AG04450 (cell line): Measurements from ENCODE around the gene CCDC180. TPM values are rescaled to one million over a fixed set of nuclear protein-coding genes. Genes with fewer than 3 reads are reported as not detected.

ENCODE experiments used
- CTCF ChIA-PET: fragments of 300-600, 350-600 bp; formaldehyde crosslinking; extraction: SDS; loops from one replicate; lab custom pipeline; 2022; ENCODE audit warnings: antibody characterized with exemption, inconsistent platforms; lab: Charles Lee
- POLR2A ChIA-PET: fragments of 350-600 bp; formaldehyde crosslinking; extraction: SDS; loops from one replicate; lab custom pipeline; 2021; ENCODE audit warnings: antibody characterized with exemption, inconsistent platforms; lab: Yijun Ruan, JAX
- DNase-seq: peaks from one replicate; pipeline ENCODE4 v3.0.0-alpha.2; 2011; ENCODE audit warnings: low read depth, low spot score
- H3K27ac ChIP-seq: one replicate; pipeline ENCODE4 v1.5.1; 2012; ENCODE audit warnings: low read depth, low read length, control low read depth
- H3K27me3 ChIP-seq: one replicate; pipeline ENCODE4 v1.6.0; 2012; ENCODE audit warnings: low read length; ENCODE audit not compliant: control insufficient read depth, insufficient read depth
- H3K4me3 ChIP-seq: 2 replicates; pipeline ENCODE4 v1.5.1; 2011; ENCODE audit warnings: mild to moderate bottlenecking, low read depth, low read length, control low read depth
- H3K9me3 ChIP-seq: 2 replicates; pipeline ENCODE4 v1.5.1; 2012; ENCODE audit warnings: low read length; ENCODE audit not compliant: control insufficient read depth, insufficient read depth
- polyA plus RNA-seq: library from polyadenylated mRNA; depleted of rRNA; stranded (reverse); fragments of >200 nt; gene quantifications from 2 replicates; pipeline ENCODE4 v1.2.3, GENCODE V29; 2011; rRNA removed
- small RNA-seq: library from RNA; depleted of rRNA; stranded (forward); fragments of <200 nt; gene quantifications from one replicate; pipeline ENCODE3, GENCODE V24; 2012; ENCODE audit warnings: low read depth; ENCODE audit not compliant: insufficient read length
- TF ChIP-seq, protein P1 (sequence below): IDR thresholded peaks from 2 replicates; pipeline ENCODE4 v1.5.1; 2011; ENCODE audit warnings: low read depth, low read length, control low read depth, inconsistent platforms

The CCDC180 gene
- polyA plus RNA-seq, 1 experiment: 1.1 TPM

- Histone ChIP-seq H3K27me3 (no peaks in the 10 kb centered on the region), H3K27ac (no peak overlapping the region), H3K9me3 (no peaks in the 10 kb centered on the region), H3K4me3 (no peak overlapping the region)
- POLR2A ChIA-PET: no interaction called here
- CTCF ChIA-PET: no interaction called here
- TF ChIP-seq, protein P1, sequence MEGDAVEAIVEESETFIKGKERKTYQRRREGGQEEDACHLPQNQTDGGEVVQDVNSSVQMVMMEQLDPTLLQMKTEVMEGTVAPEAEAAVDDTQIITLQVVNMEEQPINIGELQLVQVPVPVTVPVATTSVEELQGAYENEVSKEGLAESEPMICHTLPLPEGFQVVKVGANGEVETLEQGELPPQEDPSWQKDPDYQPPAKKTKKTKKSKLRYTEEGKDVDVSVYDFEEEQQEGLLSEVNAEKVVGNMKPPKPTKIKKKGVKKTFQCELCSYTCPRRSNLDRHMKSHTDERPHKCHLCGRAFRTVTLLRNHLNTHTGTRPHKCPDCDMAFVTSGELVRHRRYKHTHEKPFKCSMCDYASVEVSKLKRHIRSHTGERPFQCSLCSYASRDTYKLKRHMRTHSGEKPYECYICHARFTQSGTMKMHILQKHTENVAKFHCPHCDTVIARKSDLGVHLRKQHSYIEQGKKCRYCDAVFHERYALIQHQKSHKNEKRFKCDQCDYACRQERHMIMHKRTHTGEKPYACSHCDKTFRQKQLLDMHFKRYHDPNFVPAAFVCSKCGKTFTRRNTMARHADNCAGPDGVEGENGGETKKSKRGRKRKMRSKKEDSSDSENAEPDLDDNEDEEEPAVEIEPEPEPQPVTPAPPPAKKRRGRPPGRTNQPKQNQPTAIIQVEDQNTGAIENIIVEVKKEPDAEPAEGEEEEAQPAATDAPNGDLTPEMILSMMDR: no peak
- no peak for DNase-seq
Observed at GRCh38 chr9:97354637-97355036, 47.2 kb downstream of the CCDC180 start.

- H3K27me3 ChIP-seq: no peaks in the 10 kb centered on the region
- no peak for DNase-seq
- ChIA-PET POLR2A (no interaction called here), CTCF (no interaction called here)
- H3K27ac ChIP-seq: no peak overlapping the region
- TF ChIP-seq, protein P1: no peak
- H3K4me3 ChIP-seq: no peak overlapping the region
- H3K9me3 ChIP-seq: no peaks in the 10 kb centered on the region
Observed at GRCh38 chr9:97357056-97357455, 49.6 kb downstream of the CCDC180 start.

Small RNAs within 50 kb of the gene (small RNA-seq; reads per million reads assigned to genes)
- not detected for gene AL512590.2
- gene CCDC180: not detected

Other genes with a start within 250 kb of the CCDC180 start
- gene TDRD7, start 104.4 kb downstream of the CCDC180 start, polyA plus RNA-seq: 7.3 and 8.2 TPM in 2 replicates
- 0.10 and 0.19 TPM in 2 replicates for gene TMOD1, start 194.0 kb downstream of the CCDC180 start, polyA plus RNA-seq